NOMO-1 treated with DMSO at 0.1 percent for 48 hours (cell line): ENCODE results near the gene PLEKHG5.
"Not testable (repeated sequence)": the region's sequence is repeated elsewhere in the genome, so short reads cannot be mapped to it uniquely, and the experiment has no call there.

ENCODE experiments used
- DNase-seq: peaks from one replicate; lab custom pipeline; 2025; ENCODE audit not compliant: unreplicated experiment; lab: John Stamatoyannopoulos, UW

Gene PLEKHG5

GRCh38 chr1:6464915-6465314 is 26.6 kb downstream of the PLEKHG5 start:
- DNase-seq: no peak

- DNase-seq: no peak
Measured at GRCh38 chr1:6464514-6464836, 27.0 kb downstream of the PLEKHG5 start.

GRCh38 chr1:6463120-6463412 is 28.4 kb downstream of the PLEKHG5 start:
- DNase-seq: no peak

DNA sequence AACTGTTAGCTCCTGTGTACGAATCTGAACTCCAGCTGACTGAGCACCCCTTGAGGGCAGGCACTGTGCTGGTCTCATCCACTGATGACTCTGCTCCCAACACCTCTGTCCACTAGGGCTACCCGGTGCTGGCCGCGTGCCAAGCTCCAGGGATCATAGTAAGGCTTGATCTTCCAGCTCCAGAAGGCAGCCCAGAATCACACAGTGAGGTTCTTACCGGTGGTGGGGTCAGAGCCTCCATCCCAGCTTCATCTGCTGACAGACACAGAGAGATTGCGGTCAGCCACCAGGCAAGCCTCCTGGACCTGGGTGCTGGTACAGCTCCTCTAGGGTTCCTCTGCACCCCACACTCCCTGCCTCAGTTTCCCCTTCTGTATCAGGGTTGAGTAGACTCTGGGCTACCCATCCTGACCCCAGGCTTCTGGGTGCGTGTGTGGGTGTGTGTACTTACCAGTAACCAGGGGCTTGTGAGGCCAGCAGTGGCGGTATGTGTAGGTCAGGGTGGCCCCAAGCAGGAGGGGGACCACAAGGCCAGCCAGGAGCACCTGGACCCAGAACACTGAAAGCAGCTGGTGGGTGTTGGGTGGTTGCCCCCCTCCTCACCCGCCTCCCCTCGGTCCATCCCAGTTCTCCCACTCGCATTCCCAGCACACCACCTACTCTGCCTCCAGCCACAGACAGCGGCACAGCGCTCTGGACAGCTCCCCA is 28.9 kb downstream of the PLEKHG5 start:
- DNase-seq: no peak

DNA sequence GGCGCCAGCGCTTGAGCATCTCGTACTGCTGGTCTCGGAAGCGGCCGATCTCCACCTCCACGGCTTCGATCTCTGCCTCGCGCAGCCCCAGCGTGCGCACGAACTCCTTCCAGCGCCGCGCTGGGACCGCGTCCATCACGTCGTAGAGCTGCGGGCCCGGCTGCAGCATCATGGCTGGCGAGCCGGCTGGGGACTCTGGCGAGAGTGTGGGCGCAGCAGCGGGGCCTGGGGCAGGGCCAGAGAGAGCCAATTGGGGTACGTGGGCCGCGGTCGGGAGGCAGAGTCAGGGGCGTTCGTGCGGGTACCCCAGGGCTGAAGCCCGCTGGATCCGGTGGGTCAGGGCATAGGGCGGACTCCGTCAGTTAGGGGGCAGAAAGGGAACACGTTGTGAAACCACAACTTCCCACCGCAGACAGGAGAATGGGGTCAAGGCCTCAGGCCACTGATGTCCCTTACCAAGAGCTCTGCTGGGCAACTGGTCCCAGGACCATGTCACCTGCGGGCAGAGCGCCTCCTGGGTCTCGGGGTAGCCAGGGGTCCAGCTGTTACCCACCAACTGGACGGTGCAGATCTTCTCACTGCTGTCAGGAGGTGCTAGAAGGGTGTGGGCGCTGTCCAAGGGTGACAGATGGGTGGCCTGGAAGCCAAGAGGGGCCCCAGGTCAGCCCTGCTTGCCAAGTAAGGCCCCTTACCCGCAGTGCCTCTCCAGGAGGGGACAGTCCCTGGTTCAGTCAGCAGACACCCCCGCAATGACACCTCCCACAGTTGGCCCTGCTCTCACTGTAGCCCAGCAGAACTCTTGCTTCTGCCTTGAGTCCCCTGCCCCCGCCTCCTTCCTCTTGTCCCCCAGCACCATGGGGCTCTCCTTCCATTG is 29.7 kb downstream of the PLEKHG5 start:
- no peak for DNase-seq

DNA sequence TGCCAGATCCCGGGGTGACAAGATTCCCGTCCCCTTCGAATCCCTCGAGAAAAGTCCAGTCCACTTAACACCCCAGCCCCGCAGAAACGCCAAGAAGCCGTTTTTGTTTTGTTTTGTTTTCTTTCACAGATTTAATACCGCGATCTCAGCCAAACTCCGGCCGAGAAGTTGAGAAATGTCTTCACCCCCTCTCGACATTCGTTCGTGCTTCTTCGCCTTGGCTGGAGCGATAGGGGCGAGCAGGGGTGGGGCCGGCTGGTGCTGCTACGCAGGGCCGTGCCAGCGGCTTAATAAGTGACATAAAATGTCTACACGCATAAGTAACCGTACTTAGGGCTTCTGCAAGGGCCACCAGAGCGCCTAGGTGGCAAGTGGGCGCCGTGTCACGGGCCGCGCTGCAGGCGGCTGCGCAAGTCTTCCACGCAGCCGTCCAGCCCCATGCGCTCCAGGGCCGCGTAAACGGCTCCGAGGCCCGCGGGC is 30.4 kb downstream of the PLEKHG5 start:
- DNase-seq: no peak

DNA sequence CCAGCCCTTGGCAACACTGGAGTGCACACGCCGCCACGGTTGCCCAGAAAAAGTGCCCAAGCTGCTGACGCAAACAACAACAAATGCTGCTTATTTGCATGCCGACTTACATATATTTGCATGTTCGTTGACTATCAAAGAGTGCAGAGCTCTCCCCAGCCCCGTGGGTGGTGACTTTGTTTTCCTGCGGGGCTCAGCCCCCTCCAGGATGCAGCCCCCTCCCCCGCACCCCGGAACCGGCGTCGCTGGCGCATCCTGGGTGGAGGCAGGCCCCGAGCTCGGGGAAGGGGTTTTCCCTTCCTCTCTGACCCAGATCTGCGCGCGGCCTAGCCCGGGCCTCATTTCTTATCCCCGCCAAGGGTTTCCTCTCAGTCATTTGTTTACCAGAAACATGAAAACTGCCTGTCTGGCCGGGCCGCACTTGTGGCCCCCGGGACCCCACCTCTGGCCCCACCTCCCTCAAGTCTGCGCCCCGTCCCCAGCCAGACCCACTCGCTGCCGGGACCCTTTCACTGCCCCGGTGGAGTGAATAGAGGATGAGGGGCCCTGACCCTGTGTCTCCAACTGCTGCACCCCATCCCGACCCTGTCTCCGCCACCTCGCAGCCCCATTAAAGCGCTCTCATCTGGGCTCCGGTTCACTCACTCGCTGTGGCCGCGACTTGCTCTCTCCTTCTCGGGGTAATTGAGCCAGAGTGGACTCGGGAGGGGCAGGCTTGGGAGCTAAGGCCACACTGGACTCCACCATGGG is 31.0 kb downstream of the PLEKHG5 start:
- DNase-seq: no peak

DNA sequence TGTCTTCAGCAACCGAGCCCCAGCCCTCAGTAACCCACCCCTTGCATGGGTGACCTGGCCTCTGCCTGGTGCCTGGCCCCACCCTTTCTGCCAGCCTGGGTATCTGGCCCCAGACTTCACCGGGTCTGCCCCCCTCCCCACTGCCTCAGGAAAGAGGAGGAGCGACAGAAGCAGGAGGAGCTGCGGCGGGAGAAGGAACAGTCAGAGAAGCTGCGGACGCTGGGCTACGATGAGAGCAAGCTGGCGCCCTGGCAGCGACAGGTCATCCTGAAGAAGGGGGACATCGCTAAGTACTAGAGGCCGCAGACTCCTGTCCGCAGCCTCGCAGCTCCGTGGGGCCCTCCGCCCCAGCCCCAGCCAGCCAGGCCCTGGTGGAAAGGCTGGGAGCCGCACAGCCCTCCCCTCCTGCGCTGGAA is 31.6 kb downstream of the PLEKHG5 start:
- no peak for DNase-seq

GRCh38 chr1:6456800-6457466 is 34.5 kb downstream of the PLEKHG5 start:
- DNase-seq: no peak

- DNase-seq: not testable (repeated sequence)
Measured at GRCh38 chr1:6455752-6456520, 35.5 kb downstream of the PLEKHG5 start.

DNA sequence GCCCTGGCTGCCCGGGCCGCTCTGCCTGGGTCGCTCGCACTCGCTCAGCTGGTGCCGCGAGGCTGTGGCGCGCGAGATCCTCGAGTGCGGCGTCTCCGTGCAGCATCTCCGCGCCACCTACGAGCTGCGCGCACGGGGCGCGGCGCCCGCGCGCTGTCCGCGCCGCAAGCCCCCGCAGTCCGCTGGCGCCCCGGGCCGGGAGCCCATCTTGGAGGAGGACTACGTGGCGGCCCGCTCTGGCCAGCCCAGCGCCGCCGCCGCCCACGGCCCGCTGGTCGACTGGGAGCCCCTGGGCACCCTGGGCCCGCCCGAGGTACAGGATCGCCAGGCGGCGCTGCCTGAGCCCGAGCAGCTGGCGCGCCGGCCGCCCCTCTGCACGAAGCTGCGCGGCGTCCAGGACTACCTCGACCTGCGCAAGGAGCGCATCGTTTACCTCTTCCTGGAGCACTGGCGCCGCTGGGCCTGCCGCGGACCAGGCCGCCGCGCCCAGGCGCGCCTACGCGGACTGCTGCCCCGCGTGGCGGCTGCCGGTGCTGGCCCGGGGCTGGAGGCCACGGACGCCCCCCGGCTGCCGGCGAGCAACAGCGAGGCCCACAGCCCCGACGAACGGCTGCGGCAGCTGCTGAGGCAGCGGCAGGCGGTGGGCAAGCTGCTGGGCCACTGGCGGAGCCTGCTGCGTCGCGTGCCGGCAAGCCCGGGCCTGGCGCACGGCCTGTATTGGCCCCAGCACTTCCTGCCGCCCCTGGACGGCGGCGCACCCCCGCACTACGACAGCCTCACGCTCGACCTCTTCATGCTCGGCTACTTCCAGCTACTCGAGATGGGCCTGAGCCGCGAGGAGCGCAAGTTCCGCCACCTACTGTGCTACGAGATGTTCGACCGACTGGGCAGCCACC is 36.4 kb downstream of the PLEKHG5 start:
- no peak for DNase-seq

DNA sequence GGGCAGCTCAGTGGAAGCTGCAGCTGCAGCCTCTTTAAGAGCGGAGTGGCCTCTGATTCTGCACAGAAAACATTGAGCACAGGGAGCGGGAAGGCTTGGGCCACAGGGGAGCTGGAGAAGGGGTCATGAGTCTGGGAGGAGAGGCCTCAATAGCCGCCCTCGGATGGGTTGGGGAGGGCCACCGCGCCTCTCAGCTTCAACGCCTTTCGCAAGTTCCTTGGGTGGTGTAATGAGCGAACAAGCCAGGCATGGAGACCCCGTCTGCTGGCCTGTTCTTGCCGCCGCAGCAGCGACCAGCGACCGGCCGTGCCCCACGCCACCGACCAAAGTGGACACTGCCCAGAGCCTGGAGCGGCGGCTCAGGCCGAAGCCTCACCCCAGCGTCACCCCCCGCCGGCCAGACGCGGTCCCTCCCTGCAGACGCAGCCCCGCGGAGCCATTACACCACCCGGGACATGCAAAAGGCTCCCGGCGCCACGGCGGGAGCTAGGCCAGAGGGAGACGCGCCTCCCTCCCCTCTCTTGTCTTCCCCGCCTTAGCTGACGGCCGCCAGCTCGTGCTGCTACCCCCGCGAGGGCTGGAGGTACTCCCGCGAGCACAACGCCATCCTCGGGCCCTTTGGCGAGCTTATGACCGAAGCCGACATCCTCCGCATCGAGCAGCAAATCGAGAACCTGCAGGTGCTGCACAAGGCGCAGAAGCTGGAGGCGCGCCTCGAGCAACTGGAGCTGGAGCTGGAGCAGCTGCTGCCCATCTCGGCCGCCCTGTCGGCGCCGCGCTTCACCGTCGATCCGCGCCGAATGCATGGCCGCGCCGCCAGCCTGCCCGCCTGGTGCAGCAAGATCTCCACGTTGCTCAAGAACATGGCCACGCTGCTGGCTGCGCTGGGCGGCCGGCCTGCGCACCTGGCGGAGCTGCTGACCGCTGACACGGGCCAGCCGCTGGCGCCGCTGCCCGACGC is 37.3 kb downstream of the PLEKHG5 start:
- not testable (repeated sequence) for DNase-seq

DNA sequence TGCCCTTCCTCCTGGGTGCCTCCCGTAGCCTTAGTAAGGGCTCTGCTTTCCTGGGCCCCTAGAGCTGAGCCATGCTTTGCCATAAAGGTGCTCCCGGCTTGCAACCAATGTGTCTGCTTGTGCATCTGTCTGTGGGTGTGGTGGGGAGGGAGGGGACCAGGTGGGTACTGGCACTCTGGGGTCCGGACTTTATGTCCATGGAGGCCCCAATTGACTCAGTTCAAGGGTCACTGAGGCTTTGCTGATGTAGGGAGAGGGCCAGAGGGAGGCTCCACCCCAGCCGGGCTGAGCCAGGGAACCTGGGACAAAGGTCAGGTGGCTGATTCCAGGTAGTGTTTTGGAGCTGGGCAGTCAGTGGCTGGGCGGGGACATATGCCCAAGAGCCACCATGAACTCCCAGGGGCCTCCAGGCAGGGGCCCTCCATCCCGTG is 40.5 kb downstream of the PLEKHG5 start:
- no peak for DNase-seq

DNA sequence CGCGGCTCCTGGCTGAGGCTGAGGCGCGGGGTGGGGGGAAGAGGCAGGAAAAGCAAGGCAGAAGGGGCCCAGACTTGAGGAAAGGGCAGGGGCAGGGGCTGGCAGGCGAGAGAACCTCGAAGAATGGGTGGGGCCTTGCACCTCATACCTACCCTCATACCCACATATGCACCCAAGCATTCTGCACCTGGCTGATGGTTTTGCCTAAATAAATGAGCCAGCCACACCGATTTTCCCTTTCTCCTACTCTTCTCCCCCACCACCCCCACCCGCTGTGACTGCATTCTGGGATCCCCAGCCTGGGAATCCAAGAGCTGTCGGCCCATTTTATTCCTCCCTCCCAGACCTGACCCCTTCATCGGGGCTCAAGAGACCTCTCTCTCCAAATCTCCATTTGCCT is 41.0 kb downstream of the PLEKHG5 start:
- DNase-seq: not testable (repeated sequence)

GRCh38 chr1:6450005-6450450 is 41.4 kb downstream of the PLEKHG5 start:
- DNase-seq: no peak

DNA sequence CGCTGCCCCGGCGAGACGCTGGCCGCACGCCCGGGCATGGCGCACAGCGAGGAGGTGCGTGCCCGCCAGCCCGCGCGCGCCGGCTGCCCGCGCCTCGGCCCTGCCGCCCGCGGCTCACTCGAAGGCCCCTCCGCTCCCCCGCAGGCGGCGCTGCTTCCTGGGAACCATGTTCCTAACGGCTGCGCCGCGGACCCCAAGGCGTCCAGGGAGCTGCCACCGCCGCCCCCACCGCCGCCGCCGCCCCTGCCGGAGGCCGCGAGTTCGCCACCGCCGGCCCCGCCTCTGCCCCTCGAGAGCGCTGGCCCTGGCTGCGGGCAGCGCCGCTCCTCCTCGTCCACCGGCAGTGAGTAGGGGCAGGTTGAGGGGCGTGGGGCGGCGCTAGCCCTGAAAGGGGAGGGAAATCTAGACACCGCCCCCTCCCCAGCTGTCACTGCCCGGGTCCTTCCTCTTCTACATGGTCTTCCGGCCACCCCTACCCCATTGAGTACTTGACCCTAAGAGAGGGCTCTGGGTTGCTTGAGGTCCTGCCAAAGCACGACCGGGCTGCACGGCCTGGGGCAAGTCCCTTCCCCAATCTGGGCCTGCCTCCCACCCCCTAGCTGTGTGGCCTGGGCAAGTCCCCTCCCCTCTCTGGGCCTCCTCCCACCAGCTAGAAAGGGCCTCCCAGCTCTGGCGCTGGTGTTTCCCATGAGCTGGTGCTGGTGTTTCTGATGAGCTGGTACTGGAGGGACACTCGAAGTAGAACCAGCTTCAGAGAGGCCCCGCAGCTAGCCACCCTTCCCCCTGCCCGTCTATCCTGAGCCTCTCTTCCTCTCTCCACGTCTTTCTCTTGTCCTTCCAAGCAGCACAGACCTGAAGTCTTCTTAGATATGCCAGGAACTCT is 42.5 kb downstream of the PLEKHG5 start:
- no peak for DNase-seq
